Measurements from ENCODE around the gene LRBA.

DNA sequence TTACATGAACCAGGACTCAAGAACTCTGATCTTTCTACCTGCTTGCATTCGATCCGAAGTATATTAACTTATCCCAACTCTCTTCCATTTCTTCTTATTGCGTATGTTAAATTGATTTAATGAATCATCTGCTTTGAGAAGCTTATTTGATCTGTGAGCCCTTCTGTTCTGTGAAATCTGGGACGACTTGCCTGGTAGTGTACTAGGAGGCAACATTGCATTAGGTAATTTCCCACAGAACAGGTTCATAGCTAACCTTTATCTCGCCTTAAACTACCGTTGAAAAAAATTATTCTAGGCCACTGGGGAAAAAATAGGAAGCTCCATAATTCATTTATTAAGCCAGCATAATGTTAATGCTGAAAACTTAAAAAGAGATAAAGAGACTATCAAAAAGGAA lies 500.4 kb downstream of the LRBA start:
- no peak for TF ChIP-seq RCOR1 (IDR thresholded peaks at IDR 0.05; ENCODE audit: low read depth, low read length)
- TF ChIP-seq, protein P1, sequence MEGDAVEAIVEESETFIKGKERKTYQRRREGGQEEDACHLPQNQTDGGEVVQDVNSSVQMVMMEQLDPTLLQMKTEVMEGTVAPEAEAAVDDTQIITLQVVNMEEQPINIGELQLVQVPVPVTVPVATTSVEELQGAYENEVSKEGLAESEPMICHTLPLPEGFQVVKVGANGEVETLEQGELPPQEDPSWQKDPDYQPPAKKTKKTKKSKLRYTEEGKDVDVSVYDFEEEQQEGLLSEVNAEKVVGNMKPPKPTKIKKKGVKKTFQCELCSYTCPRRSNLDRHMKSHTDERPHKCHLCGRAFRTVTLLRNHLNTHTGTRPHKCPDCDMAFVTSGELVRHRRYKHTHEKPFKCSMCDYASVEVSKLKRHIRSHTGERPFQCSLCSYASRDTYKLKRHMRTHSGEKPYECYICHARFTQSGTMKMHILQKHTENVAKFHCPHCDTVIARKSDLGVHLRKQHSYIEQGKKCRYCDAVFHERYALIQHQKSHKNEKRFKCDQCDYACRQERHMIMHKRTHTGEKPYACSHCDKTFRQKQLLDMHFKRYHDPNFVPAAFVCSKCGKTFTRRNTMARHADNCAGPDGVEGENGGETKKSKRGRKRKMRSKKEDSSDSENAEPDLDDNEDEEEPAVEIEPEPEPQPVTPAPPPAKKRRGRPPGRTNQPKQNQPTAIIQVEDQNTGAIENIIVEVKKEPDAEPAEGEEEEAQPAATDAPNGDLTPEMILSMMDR (IDR thresholded peaks at IDR 0.05), result no peak
- TF ChIP-seq RAD21 (conservative IDR thresholded peaks at IDR 0.05 in 1 of 2, IDR thresholded peaks at IDR 0.05 in 1 of 2), result no peak
- no peak; a peak in 1 of 5 replicates for TF ChIP-seq EP300 (IDR thresholded peaks at IDR 0.05)
- no peak for TF ChIP-seq BHLHE40 (IDR thresholded peaks at IDR 0.05; ENCODE audit: low read depth, low read length)
- no peak for TF ChIP-seq CHD2 (IDR thresholded peaks at IDR 0.05; ENCODE audit: low read length, partially characterized antibody)
- TF ChIP-seq ZFP36 (IDR thresholded peaks at IDR 0.05; ENCODE audit: borderline replicate concordance, partially characterized antibody), result no peak

Measured in A549 (cell line).